ENCODE data around the gene AIFM1.

The AIFM1 gene

DNA sequence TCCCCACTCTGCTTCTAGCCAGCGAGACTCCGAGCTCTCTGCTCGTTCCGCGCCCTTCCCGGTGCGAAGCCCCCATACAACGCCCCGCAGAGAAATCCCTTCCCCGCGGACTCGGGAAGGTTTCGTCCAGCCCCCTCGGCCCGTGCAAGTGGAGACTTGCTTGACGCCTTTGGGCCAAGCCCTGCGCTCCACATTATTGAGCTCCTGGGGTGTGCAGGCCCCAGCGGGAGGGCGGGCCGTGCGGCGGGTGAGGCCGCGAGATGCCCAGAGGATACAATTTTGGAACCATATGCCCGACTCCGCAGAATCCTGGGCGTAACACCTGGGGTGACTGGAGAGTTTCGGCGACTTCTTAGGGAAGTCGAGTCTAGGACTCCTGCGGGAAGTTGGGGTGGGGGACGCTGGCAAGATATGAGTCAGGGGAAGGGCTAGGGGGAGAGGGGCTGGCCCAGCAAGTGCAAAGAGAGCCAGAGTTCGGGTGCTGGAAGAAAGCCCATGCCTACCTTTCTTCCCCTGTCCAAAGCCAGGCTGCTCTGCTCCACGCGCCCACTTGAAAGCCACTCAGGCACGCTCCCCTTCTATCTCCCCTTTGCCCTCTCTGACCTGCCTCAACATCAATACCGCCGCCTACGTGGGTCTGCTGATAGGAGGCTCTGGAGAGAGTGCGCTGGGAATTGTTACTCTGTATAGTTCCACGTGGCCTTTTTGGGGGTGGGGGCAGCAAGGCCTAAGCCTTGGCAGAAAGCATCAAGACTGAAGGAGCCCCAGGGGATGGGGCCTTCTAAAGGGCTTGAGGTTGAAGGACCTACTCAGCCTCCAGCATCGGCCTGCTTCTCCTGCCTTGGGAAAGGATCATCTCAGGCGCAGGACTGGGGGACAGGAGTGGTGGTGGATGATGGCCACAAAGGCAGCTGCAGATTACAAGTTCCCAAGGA lies 54.2 kb downstream of the AIFM1 start:
- TF ChIP-seq, protein P1, sequence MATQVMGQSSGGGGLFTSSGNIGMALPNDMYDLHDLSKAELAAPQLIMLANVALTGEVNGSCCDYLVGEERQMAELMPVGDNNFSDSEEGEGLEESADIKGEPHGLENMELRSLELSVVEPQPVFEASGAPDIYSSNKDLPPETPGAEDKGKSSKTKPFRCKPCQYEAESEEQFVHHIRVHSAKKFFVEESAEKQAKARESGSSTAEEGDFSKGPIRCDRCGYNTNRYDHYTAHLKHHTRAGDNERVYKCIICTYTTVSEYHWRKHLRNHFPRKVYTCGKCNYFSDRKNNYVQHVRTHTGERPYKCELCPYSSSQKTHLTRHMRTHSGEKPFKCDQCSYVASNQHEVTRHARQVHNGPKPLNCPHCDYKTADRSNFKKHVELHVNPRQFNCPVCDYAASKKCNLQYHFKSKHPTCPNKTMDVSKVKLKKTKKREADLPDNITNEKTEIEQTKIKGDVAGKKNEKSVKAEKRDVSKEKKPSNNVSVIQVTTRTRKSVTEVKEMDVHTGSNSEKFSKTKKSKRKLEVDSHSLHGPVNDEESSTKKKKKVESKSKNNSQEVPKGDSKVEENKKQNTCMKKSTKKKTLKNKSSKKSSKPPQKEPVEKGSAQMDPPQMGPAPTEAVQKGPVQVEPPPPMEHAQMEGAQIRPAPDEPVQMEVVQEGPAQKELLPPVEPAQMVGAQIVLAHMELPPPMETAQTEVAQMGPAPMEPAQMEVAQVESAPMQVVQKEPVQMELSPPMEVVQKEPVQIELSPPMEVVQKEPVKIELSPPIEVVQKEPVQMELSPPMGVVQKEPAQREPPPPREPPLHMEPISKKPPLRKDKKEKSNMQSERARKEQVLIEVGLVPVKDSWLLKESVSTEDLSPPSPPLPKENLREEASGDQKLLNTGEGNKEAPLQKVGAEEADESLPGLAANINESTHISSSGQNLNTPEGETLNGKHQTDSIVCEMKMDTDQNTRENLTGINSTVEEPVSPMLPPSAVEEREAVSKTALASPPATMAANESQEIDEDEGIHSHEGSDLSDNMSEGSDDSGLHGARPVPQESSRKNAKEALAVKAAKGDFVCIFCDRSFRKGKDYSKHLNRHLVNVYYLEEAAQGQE (IDR thresholded peaks at IDR 0.05; ENCODE audit: insufficient read depth in 1 of 2, low read depth in 2 of 2, low read length in 2 of 2), result no peak
- TF ChIP-seq FOXP2 (optimal IDR thresholded peaks at IDR 0.05; ENCODE audit: borderline replicate concordance, extremely low read depth, extremely low read length, insufficient read depth), result no peak
- TF ChIP-seq SIN3A (IDR thresholded peaks at IDR 0.05; ENCODE audit: borderline replicate concordance, insufficient read depth, low read length), result no peak
- TF ChIP-seq POLR2AphosphoS5 (IDR thresholded peaks at IDR 0.05; ENCODE audit: low read depth, low read length), result no peak
- TF ChIP-seq TAF1 (IDR thresholded peaks at IDR 0.05; ENCODE audit: borderline replicate concordance, insufficient read depth, low read length), result no peak

GRCh38 chrX:130110379-130111219 lies 55.0 kb downstream of the AIFM1 start, which contains the start of gene ELF4:
Gene ELF4, minus strand, starts transcription at chrX:130110497. Its CDS starts 29,167 bp downstream, at chrX:130081330.
- TF ChIP-seq SIN3A (IDR thresholded peaks at IDR 0.05; ENCODE audit: borderline replicate concordance, insufficient read depth, low read length) (no peak), TAF1 (IDR thresholded peaks at IDR 0.05; ENCODE audit: borderline replicate concordance, insufficient read depth, low read length) (no peak), POLR2AphosphoS5 (IDR thresholded peaks at IDR 0.05; ENCODE audit: low read depth, low read length) (no peak), FOXP2 (optimal IDR thresholded peaks at IDR 0.05; ENCODE audit: borderline replicate concordance, extremely low read depth, extremely low read length, insufficient read depth) (no peak)
- TF ChIP-seq, protein P1 (IDR thresholded peaks at IDR 0.05; ENCODE audit: insufficient read depth in 1 of 2, low read depth in 2 of 2, low read length in 2 of 2), result no peak

- no peak for TF ChIP-seq FOXP2 (optimal IDR thresholded peaks at IDR 0.05; ENCODE audit: borderline replicate concordance, extremely low read depth, extremely low read length, insufficient read depth)
- TF ChIP-seq SIN3A (IDR thresholded peaks at IDR 0.05; ENCODE audit: borderline replicate concordance, insufficient read depth, low read length), result no peak
- TF ChIP-seq TAF1 (IDR thresholded peaks at IDR 0.05; ENCODE audit: borderline replicate concordance, insufficient read depth, low read length), result no peak
- TF ChIP-seq, protein P1 (IDR thresholded peaks at IDR 0.05; ENCODE audit: insufficient read depth in 1 of 2, low read depth in 2 of 2, low read length in 2 of 2), result no peak
- no peak for TF ChIP-seq POLR2AphosphoS5 (IDR thresholded peaks at IDR 0.05; ENCODE audit: low read depth, low read length)
Observed at GRCh38 chrX:130109429-130110378, 55.9 kb downstream of the AIFM1 start.

GRCh38 chrX:130108647-130109428 lies 56.8 kb downstream of the AIFM1 start:
- TF ChIP-seq SIN3A (IDR thresholded peaks at IDR 0.05; ENCODE audit: borderline replicate concordance, insufficient read depth, low read length), result 0 out of 2 replicates have a peak, but pooled peaks have one; percentile 20
- no peak for TF ChIP-seq FOXP2 (optimal IDR thresholded peaks at IDR 0.05; ENCODE audit: borderline replicate concordance, extremely low read depth, extremely low read length, insufficient read depth)

All from PFSK-1 (cell line).